LoVo (cell line): Measurements from ENCODE around the gene OR4C11.

ENCODE experiments used
- DNase-seq: peaks from one replicate; pipeline ENCODE4 v3.0.0-alpha.2; 2016; ENCODE audit warnings: low spot score

The OR4C11 gene, protein sequence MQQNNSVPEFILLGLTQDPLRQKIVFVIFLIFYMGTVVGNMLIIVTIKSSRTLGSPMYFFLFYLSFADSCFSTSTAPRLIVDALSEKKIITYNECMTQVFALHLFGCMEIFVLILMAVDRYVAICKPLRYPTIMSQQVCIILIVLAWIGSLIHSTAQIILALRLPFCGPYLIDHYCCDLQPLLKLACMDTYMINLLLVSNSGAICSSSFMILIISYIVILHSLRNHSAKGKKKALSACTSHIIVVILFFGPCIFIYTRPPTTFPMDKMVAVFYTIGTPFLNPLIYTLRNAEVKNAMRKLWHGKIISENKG

GRCh38 chr11:55607545-55607944 is at the start of gene OR4C11:
Gene OR4C11, minus strand, starts transcription at chr11:55607645. Its CDS starts 3,272 bp downstream, at chr11:55604373.
- DNase-seq: no peak

- no peak for DNase-seq
Measured at GRCh38 chr11:55655096-55655495, 47.7 kb upstream of the OR4C11 start.

DNA sequence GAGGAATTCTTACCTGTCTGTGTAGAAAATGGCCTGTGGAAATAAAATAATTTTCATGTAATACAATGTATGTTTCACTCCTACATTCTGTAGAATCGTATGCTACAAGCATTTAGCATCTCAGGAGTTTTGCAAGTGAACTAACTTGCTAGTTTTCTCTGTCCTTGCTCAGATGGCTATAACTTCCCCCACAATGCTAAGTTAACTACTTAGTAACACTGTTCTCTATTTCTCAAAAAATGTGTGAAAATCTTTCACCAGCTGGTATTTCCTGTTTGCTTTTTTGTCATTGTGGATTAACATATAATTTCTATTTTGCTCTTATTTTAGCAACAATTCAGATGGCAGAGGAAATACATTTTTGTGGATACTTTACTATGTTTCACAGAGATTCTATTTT is 45.1 kb upstream of the OR4C11 start:
- no peak for DNase-seq

- DNase-seq: no peak
Measured at GRCh38 chr11:55648027-55648426, 40.6 kb upstream of the OR4C11 start, which contains the start of gene OR4S2. Gene OR4S2, plus strand, starts transcription at chr11:55648327. Its CDS starts 2,577 bp downstream, at chr11:55650904.

GRCh38 chr11:55634813-55635212 is 27.4 kb upstream of the OR4C11 start, which contains the start of gene OR4P4:
Gene OR4P4, plus strand, starts transcription at chr11:55635113.
- DNase-seq: no peak

DNA sequence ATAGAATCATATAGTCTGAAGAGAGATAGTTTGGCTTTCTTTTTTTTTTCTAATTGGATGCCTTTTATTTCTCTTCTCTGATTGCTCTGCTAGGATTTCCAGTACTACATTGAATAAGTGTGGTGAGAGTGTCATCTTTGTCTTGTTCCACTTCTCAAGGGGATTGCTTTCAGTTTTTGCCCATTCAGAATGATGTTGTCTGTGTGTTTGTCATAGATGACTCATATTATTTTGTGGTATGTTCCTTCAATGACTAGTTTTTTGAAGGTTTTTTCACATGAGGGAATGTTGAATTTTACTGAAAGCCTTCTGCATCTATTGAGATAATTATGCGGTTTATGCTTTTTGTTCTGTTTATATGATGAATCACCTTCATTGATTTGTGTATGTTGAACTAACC is 17.1 kb upstream of the OR4C11 start:
- DNase-seq: no peak

DNA sequence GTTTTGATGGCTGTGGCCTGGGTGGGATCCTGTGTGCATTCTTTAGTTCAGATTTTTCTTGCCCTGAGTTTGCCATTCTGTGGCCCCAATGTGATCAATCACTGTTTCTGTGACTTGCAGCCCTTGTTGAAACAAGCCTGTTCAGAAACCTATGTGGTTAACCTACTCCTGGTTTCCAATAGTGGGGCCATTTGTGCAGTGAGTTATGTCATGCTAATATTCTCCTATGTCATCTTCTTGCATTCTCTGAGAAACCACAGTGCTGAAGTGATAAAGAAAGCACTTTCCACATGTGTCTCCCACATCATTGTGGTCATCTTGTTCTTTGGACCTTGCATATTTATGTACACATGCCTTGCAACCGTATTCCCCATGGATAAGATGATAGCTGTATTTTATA is 34.9 kb downstream of the OR4C11 start:
- DNase-seq: no peak

DNA sequence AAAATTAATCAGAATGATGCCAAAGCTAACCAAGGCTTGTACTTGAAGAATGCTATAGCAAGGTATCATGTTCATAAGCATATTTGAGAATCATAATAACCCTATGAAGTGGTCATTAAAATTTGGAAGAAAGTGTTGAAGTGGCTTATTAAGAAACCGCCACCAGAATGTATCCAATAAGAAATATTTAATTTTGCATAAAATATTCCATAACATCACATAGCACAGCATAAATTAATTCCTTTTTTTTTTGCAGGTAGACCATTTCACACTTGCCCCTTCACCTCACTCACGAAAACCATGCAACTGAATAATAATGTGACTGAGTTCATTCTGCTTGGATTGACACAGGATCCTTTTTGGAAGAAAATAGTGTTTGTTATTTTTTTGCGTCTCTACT is 35.6 kb downstream of the OR4C11 start, which contains the start of gene OR4C16:
Gene OR4C16, plus strand, starts transcription at position 301 of the 400 bp plus-strand sequence. Its CDS starts 0 bp downstream, at position 301.
- DNase-seq: no peak

GRCh38 chr11:55554169-55554568 is 53.3 kb downstream of the OR4C11 start, which contains the start of gene OR4C15:
Gene OR4C15, plus strand, starts transcription at chr11:55554469. Its CDS starts 0 bp downstream, at chr11:55554469.
- DNase-seq: no peak
